ENCODE results near the gene RABGGTA. TPM values are rescaled to one million over a fixed set of nuclear protein-coding genes. Genes with fewer than 3 reads are reported as not detected.

The RABGGTA gene
- total and polyA plus RNA-seq, 10 of the 15 experiments (the other 5 are each of a cell fraction or from before 2014, with no cell fraction given), result 19.1 to 75.6 (median 46.9) TPM

DNA sequence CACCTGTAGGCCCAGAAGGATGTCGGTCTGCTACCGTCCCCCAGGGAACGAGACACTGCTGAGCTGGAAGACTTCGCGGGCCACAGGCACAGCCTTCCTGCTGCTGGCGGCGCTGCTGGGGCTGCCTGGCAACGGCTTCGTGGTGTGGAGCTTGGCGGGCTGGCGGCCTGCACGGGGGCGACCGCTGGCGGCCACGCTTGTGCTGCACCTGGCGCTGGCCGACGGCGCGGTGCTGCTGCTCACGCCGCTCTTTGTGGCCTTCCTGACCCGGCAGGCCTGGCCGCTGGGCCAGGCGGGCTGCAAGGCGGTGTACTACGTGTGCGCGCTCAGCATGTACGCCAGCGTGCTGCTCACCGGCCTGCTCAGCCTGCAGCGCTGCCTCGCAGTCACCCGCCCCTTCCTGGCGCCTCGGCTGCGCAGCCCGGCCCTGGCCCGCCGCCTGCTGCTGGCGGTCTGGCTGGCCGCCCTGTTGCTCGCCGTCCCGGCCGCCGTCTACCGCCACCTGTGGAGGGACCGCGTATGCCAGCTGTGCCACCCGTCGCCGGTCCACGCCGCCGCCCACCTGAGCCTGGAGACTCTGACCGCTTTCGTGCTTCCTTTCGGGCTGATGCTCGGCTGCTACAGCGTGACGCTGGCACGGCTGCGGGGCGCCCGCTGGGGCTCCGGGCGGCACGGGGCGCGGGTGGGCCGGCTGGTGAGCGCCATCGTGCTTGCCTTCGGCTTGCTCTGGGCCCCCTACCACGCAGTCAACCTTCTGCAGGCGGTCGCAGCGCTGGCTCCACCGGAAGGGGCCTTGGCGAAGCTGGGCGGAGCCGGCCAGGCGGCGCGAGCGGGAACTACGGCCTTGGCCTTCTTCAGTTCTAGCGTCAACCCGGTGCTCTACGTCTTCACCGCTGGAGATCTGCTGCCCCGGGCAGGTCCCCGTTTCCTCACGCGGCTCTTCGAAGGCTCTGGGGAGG is 39.5 kb upstream of the RABGGTA start, which contains the start of gene LTB4R (continued):
- TF ChIP-seq REST (IDR thresholded peaks at IDR 0.05; ENCODE audit: low read depth, low read length) (0 out of 2 replicates have a peak, but pooled peaks have one; percentile 47), ZNF24 (IDR thresholded peaks at IDR 0.05) (0 out of 2 replicates have a peak, but pooled peaks have one; percentile 9), RAD51 (IDR thresholded peaks at IDR 0.05) (no peak), POLR2A (IDR thresholded peaks at IDR 0.05; ENCODE audit: low read depth, low read length) (peak; percentile 54; the same call in 1 of the 2 replicates), EGR1 (IDR thresholded peaks at IDR 0.05; ENCODE audit: borderline replicate concordance in 1 of 2, low read depth in 2 of 2, low read length in 2 of 2) (0 out of 3 replicates have a peak, but pooled peaks of 1 of the 2 experiments have one; percentile 25), NR2C1 (IDR thresholded peaks at IDR 0.05) (no peak), NFYA (IDR thresholded peaks at IDR 0.05; ENCODE audit: borderline replicate concordance, low read depth, low read length) (no peak), RAD21 (IDR thresholded peaks at IDR 0.05; ENCODE audit: insufficient read depth, low read depth, low read length) (no peak), SIN3A (IDR thresholded peaks at IDR 0.05; ENCODE audit: low read depth, low read length) (peak; percentile 52; the same call in 1 of the 2 replicates), IKZF1 (conservative IDR thresholded peaks at IDR 0.05) (peak; percentile 72; the same call in 1 of the 2 replicates), BACH1 (IDR thresholded peaks at IDR 0.05; ENCODE audit: borderline replicate concordance) (peak; percentile 33), TCF12 (IDR thresholded peaks at IDR 0.05; ENCODE audit: low read depth, low read length) (0 out of 2 replicates have a peak, but pooled peaks have one; percentile 42), TCF3 (IDR thresholded peaks at IDR 0.05; ENCODE audit: borderline replicate concordance, insufficient read depth, low read depth, low read length) (peak; percentile 68; the same call in 1 of the 2 replicates), STAT3 (IDR thresholded peaks at IDR 0.05; ENCODE audit: low read depth, low read length) (no peak), FOS (IDR thresholded peaks at IDR 0.05; ENCODE audit: borderline replicate concordance, extremely low read depth, insufficient read length) (no peak), MAX (IDR thresholded peaks at IDR 0.05; ENCODE audit: low read depth, low read length) (0 out of 2 replicates have a peak, but pooled peaks have one; percentile 41), PAX5 (IDR thresholded peaks at IDR 0.05; ENCODE audit: borderline replicate concordance, low read depth, low read length) (peak; percentile 25; the same call in 1 of the 2 replicates), BHLHE40 (IDR thresholded peaks at IDR 0.05; ENCODE audit: borderline replicate concordance in 1 of 2, low read depth in 2 of 2, low read length in 1 of 2) (peak; percentile 20 to 72; a peak in 3 of 4 replicates), LARP7 (IDR thresholded peaks at IDR 0.05) (peak; percentile 66), SMARCA5 (IDR thresholded peaks at IDR 0.05) (no peak), POLR2AphosphoS2 (IDR thresholded peaks at IDR 0.05; ENCODE audit: low read depth, low read length) (no peak), PRDM15 (CRISPR knock-in tag; IDR thresholded peaks at IDR 0.05) (no peak)

Data from GM12878 (cell line).